ENCODE results near the gene MYH15. TPM values are rescaled to one million over a fixed set of nuclear protein-coding genes. Genes with fewer than 3 reads are reported as not detected.

MYH15 gene
- total and polyA plus RNA-seq, 7 donors: 0.01 to 0.67 (median 0.08) TPM

DNA sequence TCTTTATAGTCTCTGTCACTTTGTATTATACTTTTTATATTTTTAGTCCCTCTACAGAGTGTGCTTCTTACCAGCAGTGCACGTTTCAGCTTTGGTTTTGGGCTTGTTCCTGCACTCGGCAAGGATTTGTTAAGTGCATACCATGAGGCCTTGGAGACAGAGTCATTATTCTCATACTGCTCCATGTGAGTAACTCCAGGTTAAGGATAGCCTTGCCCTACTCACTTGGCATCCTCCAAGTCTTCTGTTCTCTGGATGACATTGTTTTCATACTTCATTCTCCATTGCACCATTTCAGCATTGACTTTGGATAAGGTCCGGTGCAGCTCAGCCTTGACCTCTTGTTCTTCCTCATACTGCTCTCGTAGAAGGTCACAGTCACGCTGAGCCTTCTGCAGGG lies 96.4 kb downstream of the MYH15 start:
- ATAC-seq (no peak), DNase-seq (no peak)
- WGBS, 3 donors: 75 to 90% (median 83%) methylated on average over 5 of the region's 5 CpGs
- H3K27me3 ChIP-seq (ENCODE audit: insufficient read depth in 3 of 3, low read length in 2 of 3): no peaks in the 10 kb centered on the region
- intact Hi-C loops (cut with DNase I): no loop called here
- no peak overlapping the region for H3K27ac ChIP-seq
- H3K9me3 ChIP-seq: no peaks in the 10 kb centered on the region
- H3K36me3 ChIP-seq (ENCODE audit: insufficient read depth in 1 of 2, low read depth in 1 of 2): no peaks in the 10 kb centered on the region
- no peak overlapping the region for H3K4me3 ChIP-seq
- no peaks in the 10 kb centered on the region for H3K4me1 ChIP-seq
- TF ChIP-seq, protein P1, sequence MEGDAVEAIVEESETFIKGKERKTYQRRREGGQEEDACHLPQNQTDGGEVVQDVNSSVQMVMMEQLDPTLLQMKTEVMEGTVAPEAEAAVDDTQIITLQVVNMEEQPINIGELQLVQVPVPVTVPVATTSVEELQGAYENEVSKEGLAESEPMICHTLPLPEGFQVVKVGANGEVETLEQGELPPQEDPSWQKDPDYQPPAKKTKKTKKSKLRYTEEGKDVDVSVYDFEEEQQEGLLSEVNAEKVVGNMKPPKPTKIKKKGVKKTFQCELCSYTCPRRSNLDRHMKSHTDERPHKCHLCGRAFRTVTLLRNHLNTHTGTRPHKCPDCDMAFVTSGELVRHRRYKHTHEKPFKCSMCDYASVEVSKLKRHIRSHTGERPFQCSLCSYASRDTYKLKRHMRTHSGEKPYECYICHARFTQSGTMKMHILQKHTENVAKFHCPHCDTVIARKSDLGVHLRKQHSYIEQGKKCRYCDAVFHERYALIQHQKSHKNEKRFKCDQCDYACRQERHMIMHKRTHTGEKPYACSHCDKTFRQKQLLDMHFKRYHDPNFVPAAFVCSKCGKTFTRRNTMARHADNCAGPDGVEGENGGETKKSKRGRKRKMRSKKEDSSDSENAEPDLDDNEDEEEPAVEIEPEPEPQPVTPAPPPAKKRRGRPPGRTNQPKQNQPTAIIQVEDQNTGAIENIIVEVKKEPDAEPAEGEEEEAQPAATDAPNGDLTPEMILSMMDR (IDR thresholded peaks at IDR 0.05): no peak

DNA sequence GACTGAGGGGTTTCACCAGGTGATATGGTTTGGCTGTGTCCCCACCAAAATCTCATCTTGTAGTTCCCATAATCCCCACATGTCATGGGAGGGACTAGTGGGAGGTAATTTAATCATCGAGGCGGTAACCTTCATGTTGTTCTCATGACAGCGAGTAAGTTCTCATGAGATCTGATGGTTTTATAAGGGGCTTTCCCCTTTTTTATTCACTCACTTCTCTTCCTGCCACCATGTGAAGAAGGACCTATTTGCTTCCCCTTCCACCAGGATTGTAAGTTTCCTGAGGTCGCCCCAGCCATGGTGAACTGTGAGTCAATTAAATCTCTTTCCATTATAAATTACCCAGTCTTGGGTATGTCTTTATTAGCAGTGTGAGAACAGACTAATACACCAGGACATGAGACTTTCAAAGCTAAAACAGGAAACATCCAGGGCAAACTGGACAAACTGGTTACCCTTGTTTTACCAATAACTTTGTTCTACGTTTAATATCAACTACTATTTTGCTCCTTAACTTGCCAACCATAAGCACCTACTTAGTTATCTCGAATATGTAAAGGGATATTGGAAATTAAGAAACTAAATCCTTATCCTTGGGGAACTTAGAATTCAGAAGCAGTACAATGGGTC lies 98.2 kb downstream of the MYH15 start:
- TF ChIP-seq, protein P1 (IDR thresholded peaks at IDR 0.05): no peak
- ATAC-seq (no peak), DNase-seq (no peak)
- Histone ChIP-seq H3K27ac (no peak overlapping the region), H3K36me3 (ENCODE audit: insufficient read depth in 1 of 2, low read depth in 1 of 2) (no peaks in the 10 kb centered on the region), H3K9me3 (no peaks in the 10 kb centered on the region), H3K4me1 (no peaks in the 10 kb centered on the region), H3K4me3 (no peak overlapping the region), H3K27me3 (ENCODE audit: insufficient read depth in 3 of 3, low read length in 2 of 3) (no peaks in the 10 kb centered on the region)
- 96% methylated on average over 6 of the region's 6 CpGs for WGBS, 3 donors
- intact Hi-C loops (cut with DNase I): no loop called here

DNA sequence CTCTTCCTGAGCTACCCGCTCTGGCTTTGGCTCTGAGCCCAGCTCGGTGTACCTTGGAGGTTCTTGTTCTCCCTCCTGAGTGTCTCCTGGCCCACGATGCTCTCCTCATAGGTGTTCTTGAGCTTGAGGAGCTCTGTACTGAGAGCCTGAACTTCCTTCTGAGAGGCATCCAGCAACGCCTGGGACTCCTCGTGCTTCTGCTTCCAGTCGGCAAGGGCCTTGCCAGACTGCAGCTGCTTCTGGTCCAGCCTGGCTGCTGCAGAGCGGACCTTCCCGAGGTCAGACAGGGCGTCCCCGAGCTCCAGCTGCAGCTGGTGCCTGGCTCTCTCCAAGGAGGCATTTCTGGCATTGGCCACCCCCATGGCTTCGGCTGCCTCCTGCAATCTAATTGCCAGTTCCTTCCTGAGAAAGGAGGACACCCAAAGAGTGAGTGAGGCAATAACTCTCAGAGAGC lies 99.8 kb downstream of the MYH15 start:
- Histone ChIP-seq H3K27ac (no peak overlapping the region), H3K27me3 (ENCODE audit: insufficient read depth in 3 of 3, low read length in 2 of 3) (no peaks in the 10 kb centered on the region), H3K9me3 (no peaks in the 10 kb centered on the region), H3K36me3 (ENCODE audit: insufficient read depth in 1 of 2, low read depth in 1 of 2) (no peaks in the 10 kb centered on the region), H3K4me1 (no peaks in the 10 kb centered on the region), H3K4me3 (no peak overlapping the region)
- peak; percentile 22 to 75 for DNase-seq
- 22 to 43% (median 29%) methylated on average over 11 of the region's 11 CpGs for WGBS, 3 donors
- TF ChIP-seq, protein P1 (IDR thresholded peaks at IDR 0.05): no peak
- intact Hi-C loops (cut with DNase I): no loop called here
- peak; percentile 25 to 44 (median 32) for ATAC-seq

DNA sequence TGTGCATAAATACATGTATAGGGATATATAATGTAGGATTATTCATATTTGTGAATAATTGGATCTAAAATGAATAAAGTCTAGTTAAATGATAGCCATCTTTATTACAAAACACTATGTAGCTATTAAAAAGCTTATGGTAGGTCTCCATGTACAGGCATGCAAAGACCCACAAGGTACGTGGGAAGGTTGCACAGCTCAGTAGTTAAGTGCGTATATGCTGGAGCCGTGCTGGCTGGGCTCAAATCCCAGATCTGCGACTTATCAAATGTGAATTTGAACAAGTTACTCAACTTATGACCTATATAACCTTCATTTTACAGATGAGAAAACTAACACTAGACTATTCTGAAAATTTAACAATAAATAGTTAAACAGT lies 100.6 kb downstream of the MYH15 start:
- H3K27me3 ChIP-seq (ENCODE audit: insufficient read depth in 3 of 3, low read length in 2 of 3): no peaks in the 10 kb centered on the region
- no peak for DNase-seq
- H3K27ac ChIP-seq: no peak overlapping the region
- no peak overlapping the region for H3K4me3 ChIP-seq
- ATAC-seq: no peak
- WGBS, 3 donors: 95 to 99% (median 97%) methylated on average over 4 of the region's 4 CpGs
- H3K36me3 ChIP-seq (ENCODE audit: insufficient read depth in 1 of 2, low read depth in 1 of 2): no peaks in the 10 kb centered on the region
- H3K9me3 ChIP-seq: no peaks in the 10 kb centered on the region
- TF ChIP-seq, protein P1 (IDR thresholded peaks at IDR 0.05): no peak
- no peaks in the 10 kb centered on the region for H3K4me1 ChIP-seq
- intact Hi-C loops (cut with DNase I): loop anchor here in 1 of 2 donors (5.0 to 10.0 kb wide), 4 partner anchors 255 to 665 kb away; partner anchors contain the start of gene CD47

All from psoas muscle (tissue), 8 donors.